Stomach (tissue), 9 donors: Measurements from ENCODE around the gene CHPT1. TPM values are rescaled to one million over a fixed set of nuclear protein-coding genes. Genes with fewer than 3 reads are reported as not detected.
A peak's percentile ranks its signal among the peaks of the same experiment; 100 is the strongest.

ENCODE experiments used
- DNase-seq, 2 donors: peaks; one replicate each; pipeline versions ENCODE4 v3.0.0 to v3.0.0-alpha.2; 2013 to 2019
- H3K27ac ChIP-seq, 5 donors: fragments of 200-600 bp in 4 of 5; sonication (generic) in 4 of 5; one replicate each; pipeline ENCODE4 v1.5.1; 2013 to 2019; ENCODE audit warnings: mild to moderate bottlenecking in 1 of 5, moderate library complexity in 1 of 5
- H3K27me3 ChIP-seq, 3 donors: fragments of 200-600 bp; sonication (generic); one replicate each; pipeline ENCODE4 v1.5.1; 2017 to 2019; ENCODE audit warnings: mixed run types in 1 of 3
- H3K36me3 ChIP-seq, 4 donors: fragments of 200-600 bp; sonication (generic); 1 replicate in 3 of 4; 2 replicates in 1 of 4; pipeline ENCODE4 v1.5.1; 2016 to 2019
- H3K4me1 ChIP-seq, 4 donors: fragments of 200-600 bp; sonication (generic); one replicate each; pipeline ENCODE4 v1.5.1; 2016 to 2019
- H3K4me3 ChIP-seq, 4 donors: fragments of 200-600 bp; sonication (generic) in 3 of 4; one replicate each; pipeline ENCODE4 v1.5.1; 2016 to 2019; ENCODE audit warnings: mild to moderate bottlenecking in 1 of 4
- H3K9me3 ChIP-seq, 4 donors: fragments of 200-600 bp; sonication (generic); one replicate each; pipeline ENCODE4 v1.5.1; 2016 to 2019
- CTCF ChIP-seq, 7 experiments: fragments of 450-650 bp in 4 of 7; fragments of 200-600 bp in 3 of 7; sonication (generic) in 3 of 7; IDR thresholded peaks; one replicate each; pipeline ENCODE4 v1.5.1; 2016 to 2019; ENCODE audit warnings: antibody characterized with exemption in 7 of 7, control low read depth in 2 of 7, mild to moderate bottlenecking in 1 of 7
- EP300 ChIP-seq: sonication (generic); formaldehyde crosslinking; IDR thresholded peaks from one replicate; pipeline ENCODE4 v1.6.1; 2017; ENCODE audit warnings: antibody characterized with exemption
- POLR2A ChIP-seq, 4 donors: fragments of 450-650 bp; IDR thresholded peaks; one replicate each; pipeline ENCODE4 v1.6.1; 2016; ENCODE audit warnings: antibody characterized with exemption in 4 of 4, control low read depth in 2 of 4, mild to moderate bottlenecking in 1 of 4, moderate library complexity in 1 of 4
- POLR2AphosphoS5 ChIP-seq, 3 donors: sonication (generic); formaldehyde crosslinking; IDR thresholded peaks; one replicate each; pipeline ENCODE4 v1.6.1; 2016; ENCODE audit warnings: antibody characterized with exemption in 3 of 3
- WGBS, 5 donors: extraction: QIAGEN DNeasy Blood & Tissue Kit in 3 of 5; methylation state at CpG; one replicate each; pipeline versions ENCODE4 v1.1.5 to v1.1.7; 2013 to 2018; 5-methylcytosine and 5-hydroxymethylcytosine counted together
- intact Hi-C: fragments of 100-400 bp; cut with DNase I; formaldehyde crosslinking; loops from one replicate; pipeline ENCODE4 v1.15.1; 2023; ENCODE audit warnings: low total_unique reads
- polyA plus RNA-seq, 3 donors: library from polyadenylated mRNA; stranded (reverse); fragments of 200-250 nt; gene quantifications; one replicate each; pipeline ENCODE4 v1.2.3, GENCODE V29; 2013
- total RNA-seq, 5 donors: library from RNA; depleted of rRNA; stranded (reverse); fragments of >200 nt; gene quantifications; one replicate each; pipeline versions ENCODE4 v1.1.0 to v1.2.3, GENCODE V29; 2014 to 2016
- donor health status: healthy with polysubstance abuse.
- donor health status: Bipolar disorder and iron deficiency.
- donor health status: healthy.

The CHPT1 gene
- total and polyA plus RNA-seq, 8 donors: 34.2 to 618 (median 78.9) TPM

- no peaks in the 10 kb centered on the region for H3K9me3 ChIP-seq
- H3K27ac ChIP-seq: no peak overlapping the region
- H3K36me3 ChIP-seq: no peaks in the 10 kb centered on the region
- WGBS, 5 donors: 74 to 88% (median 86%) methylated on average over 5 of the region's 5 CpGs
- no peaks in the 10 kb centered on the region for H3K27me3 ChIP-seq
- H3K4me3 ChIP-seq: no peak overlapping the region
- no peak for DNase-seq
- TF ChIP-seq POLR2AphosphoS5 (IDR thresholded peaks at IDR 0.05) (no peak), CTCF (IDR thresholded peaks at IDR 0.05) (no peak), EP300 (no peak), POLR2A (IDR thresholded peaks at IDR 0.05) (no peak)
- intact Hi-C loops: no loop called here
- H3K4me1 ChIP-seq: peaks cover 0 to 18% (median 0%) of the 10 kb centered on the region in 4 donors
Observed at GRCh38 chr12:101667591-101667990, 29.8 kb upstream of the CHPT1 start.

- no peak for TF ChIP-seq POLR2A (IDR thresholded peaks at IDR 0.05)
- peak in 5 of 7 experiments; percentile 37 to 56 (median 40) for TF ChIP-seq CTCF (IDR thresholded peaks at IDR 0.05)
- Histone ChIP-seq H3K4me3 (no peak overlapping the region), H3K27me3 (no peaks in the 10 kb centered on the region), H3K4me1 (peaks cover 0 to 18% (median 0%) of the 10 kb centered on the region in 4 donors), H3K27ac (no peak overlapping the region), H3K9me3 (no peaks in the 10 kb centered on the region), H3K36me3 (no peaks in the 10 kb centered on the region)
- DNase-seq: peak in 1 of 2 donors; percentile 70
- 51 to 59% (median 56%) methylated on average over 6 of the region's 6 CpGs for WGBS, 5 donors
- intact Hi-C loops: no loop called here
Observed at GRCh38 chr12:101670007-101670671, 27.3 kb upstream of the CHPT1 start.

- no peak overlapping the region for H3K4me3 ChIP-seq
- H3K9me3 ChIP-seq: no peaks in the 10 kb centered on the region
- H3K4me1 ChIP-seq: peaks cover 0 to 18% (median 0%) of the 10 kb centered on the region in 4 donors
- WGBS, 5 donors: 55 to 71% (median 66%) methylated on average over 6 of the region's 6 CpGs
- peak; percentile 38 to 50 for DNase-seq
- no peaks in the 10 kb centered on the region for H3K36me3 ChIP-seq
- H3K27ac ChIP-seq: peak overlapping the region in 2 of 5 donors; percentile 60 to 70
- H3K27me3 ChIP-seq: no peaks in the 10 kb centered on the region
- intact Hi-C loops: no loop called here
- TF ChIP-seq CTCF (IDR thresholded peaks at IDR 0.05) (no peak), EP300 (no peak), POLR2AphosphoS5 (IDR thresholded peaks at IDR 0.05) (no peak), POLR2A (IDR thresholded peaks at IDR 0.05) (no peak)
Observed at GRCh38 chr12:101671157-101671791, 26.2 kb upstream of the CHPT1 start.

- Histone ChIP-seq H3K36me3 (no peaks in the 10 kb centered on the region), H3K4me3 (no peak overlapping the region), H3K27me3 (no peaks in the 10 kb centered on the region), H3K27ac (peak overlapping the region in 2 of 5 donors; percentile 60 to 70), H3K4me1 (peaks cover 0 to 18% (median 0%) of the 10 kb centered on the region in 4 donors), H3K9me3 (no peaks in the 10 kb centered on the region)
- 73 to 90% (median 87%) methylated on average over 4 of the region's 4 CpGs for WGBS, 5 donors
- DNase-seq: no peak
- intact Hi-C loops: no loop called here
- TF ChIP-seq POLR2AphosphoS5 (IDR thresholded peaks at IDR 0.05) (no peak), POLR2A (IDR thresholded peaks at IDR 0.05) (no peak), CTCF (IDR thresholded peaks at IDR 0.05) (no peak), EP300 (no peak)
Observed at GRCh38 chr12:101671833-101672232, 25.6 kb upstream of the CHPT1 start.
